Measurements from ENCODE around the gene GNG8. TPM values are rescaled to one million over a fixed set of nuclear protein-coding genes. Genes with fewer than 3 reads are reported as not detected.

Gene GNG8
- total RNA-seq, 1 experiment from 2014 or later, result not detected

GRCh38 chr19:46613525-46613924 lies 22.5 kb downstream of the GNG8 start:
- ChIA-PET POLR2A (no interaction called here), CTCF (interaction anchor here (0.6 to 1.7 kb wide), 5 partner anchors 18 to 156 kb away, joined by 3 to 10 read pairs (median 4); partner anchors contain the start of gene DACT3)
- Histone ChIP-seq H3K4me1 (ENCODE audit: control insufficient read depth, insufficient read depth, low read length) (no peaks in the 10 kb centered on the region; the same call in 1 of the 2 replicates), H3K9me3 (ENCODE audit: control insufficient read depth, insufficient read depth, low read depth, low read length) (no peaks in the 10 kb centered on the region), H3K27me3 (ENCODE audit: control insufficient read depth, insufficient read depth, low read length) (no peaks in the 10 kb centered on the region), H3K4me3 (ENCODE audit: low read depth in 2 of 2, low read length in 2 of 2) (no peak overlapping the region), H3K27ac (ENCODE audit: low read length) (no peak overlapping the region), H3K36me3 (ENCODE audit: control insufficient read depth, insufficient read depth, low read length) (no peaks in the 10 kb centered on the region)
- in situ Hi-C loops (cut with HindIII; ENCODE audit: low pct_unique_long_range_greater_than_20kb, low sequenced_read_pairs), result no loop called here
- BruUV-seq (replicated peaks), result no TSS peak
- intact Hi-C loops (cut with micrococcal nuclease; ENCODE audit: unreplicated experiment), result no loop called here
- ATAC-seq (no peak), DNase-seq (ENCODE audit: low read depth, low spot score) (no peak)
- TF ChIP-seq SIN3A (IDR thresholded peaks at IDR 0.05; ENCODE audit: borderline replicate concordance, insufficient read depth, low read depth, low read length) (no peak), TCF7L2 (IDR thresholded peaks at IDR 0.05; ENCODE audit: low read depth, low read length) (no peak), REST (IDR thresholded peaks at IDR 0.05; ENCODE audit: insufficient read depth in 1 of 2, low read depth in 2 of 2, low read length in 1 of 2) (no peak), CTCF (IDR thresholded peaks at IDR 0.05) (no peak), POLR2AphosphoS5 (IDR thresholded peaks at IDR 0.05; ENCODE audit: low read depth, low read length) (no peak)

- H3K4me3 ChIP-seq (ENCODE audit: low read depth in 2 of 2, low read length in 2 of 2), result no peak overlapping the region
- BruUV-seq (replicated peaks), result no TSS peak
- H3K27me3 ChIP-seq (ENCODE audit: control insufficient read depth, insufficient read depth, low read length), result no peaks in the 10 kb centered on the region
- in situ Hi-C loops (cut with HindIII; ENCODE audit: low pct_unique_long_range_greater_than_20kb, low sequenced_read_pairs) (no loop called here), intact Hi-C loops (cut with micrococcal nuclease; ENCODE audit: unreplicated experiment) (no loop called here)
- H3K36me3 ChIP-seq (ENCODE audit: control insufficient read depth, insufficient read depth, low read length), result peaks cover 5% of the 10 kb centered on the region
- DNase-seq (ENCODE audit: low read depth, low spot score), result no peak
- H3K4me1 ChIP-seq (ENCODE audit: control insufficient read depth, insufficient read depth, low read length), result no peaks in the 10 kb centered on the region; the same call in 1 of the 2 replicates
- TF ChIP-seq REST (IDR thresholded peaks at IDR 0.05; ENCODE audit: insufficient read depth in 1 of 2, low read depth in 2 of 2, low read length in 1 of 2) (no peak), SIN3A (IDR thresholded peaks at IDR 0.05; ENCODE audit: borderline replicate concordance, insufficient read depth, low read depth, low read length) (no peak)
- CTCF ChIA-PET, result interaction anchor here (0.6 to 2.6 kb wide), 3 partner anchors 43 to 63 kb away, joined by 4 to 10 read pairs (median 8); partner anchors contain the start of gene DACT3
- no peak overlapping the region for H3K27ac ChIP-seq (ENCODE audit: low read length)
- no peaks in the 10 kb centered on the region for H3K9me3 ChIP-seq (ENCODE audit: control insufficient read depth, insufficient read depth, low read depth, low read length)
- POLR2A ChIA-PET, result no interaction called here
- no peak for ATAC-seq
These were observed 24.2 kb downstream of the GNG8 start for GRCh38 chr19:46611776-46612175.
